GM06990 (cell line): ENCODE measurements around the gene CNN2.

Experiments used
- DNase-seq: peaks from one replicate; pipeline ENCODE4 v3.0.0-alpha.2; 2011; ENCODE audit not compliant: insufficient read length; ENCODE audit errors: extremely low read depth
- H3K27me3 ChIP-seq: replicated peaks from 2 replicates; pipeline ENCODE4 v1.6.0; 2011; ENCODE audit warnings: low read length; ENCODE audit not compliant: control insufficient read depth, insufficient read depth
- H3K36me3 ChIP-seq: 2 replicates; pipeline ENCODE4 v1.5.1; 2011; ENCODE audit warnings: low read length; ENCODE audit not compliant: control insufficient read depth, insufficient read depth
- H3K4me3 ChIP-seq: replicated peaks from 2 replicates; pipeline ENCODE4 v1.5.1; 2011; ENCODE audit warnings: low read depth, mild to moderate bottlenecking, control low read depth, low read length
- CTCF ChIP-seq: IDR thresholded peaks from 2 replicates; pipeline ENCODE4 v1.5.1; 2011; ENCODE audit warnings: low read length, control low read depth, mild to moderate bottlenecking, inconsistent platforms; ENCODE audit not compliant: insufficient read depth, poor library complexity, severe bottlenecking

The CNN2 gene

GRCh38 chr19:1015061-1015781, 11.2 kb upstream of the CNN2 start:
- H3K4me3 ChIP-seq: no peak overlapping the region
- H3K36me3 ChIP-seq: peaks cover 34% of the 10 kb centered on the region
- TF ChIP-seq CTCF: no peak
- no peaks in the 10 kb centered on the region for H3K27me3 ChIP-seq
- no peak for DNase-seq

GRCh38 chr19:1015782-1016646, 10.4 kb upstream of the CNN2 start:
- H3K36me3 ChIP-seq: peaks cover 28% of the 10 kb centered on the region
- TF ChIP-seq CTCF: no peak
- no peak overlapping the region for H3K4me3 ChIP-seq
- DNase-seq: no peak
- no peaks in the 10 kb centered on the region for H3K27me3 ChIP-seq

GRCh38 chr19:1016647-1017114, 9.7 kb upstream of the CNN2 start:
- Histone ChIP-seq H3K4me3 (peak overlapping the region; percentile 45), H3K36me3 (peaks cover 28% of the 10 kb centered on the region), H3K27me3 (no peaks in the 10 kb centered on the region)
- TF ChIP-seq CTCF: no peak
- no peak for DNase-seq

DNA sequence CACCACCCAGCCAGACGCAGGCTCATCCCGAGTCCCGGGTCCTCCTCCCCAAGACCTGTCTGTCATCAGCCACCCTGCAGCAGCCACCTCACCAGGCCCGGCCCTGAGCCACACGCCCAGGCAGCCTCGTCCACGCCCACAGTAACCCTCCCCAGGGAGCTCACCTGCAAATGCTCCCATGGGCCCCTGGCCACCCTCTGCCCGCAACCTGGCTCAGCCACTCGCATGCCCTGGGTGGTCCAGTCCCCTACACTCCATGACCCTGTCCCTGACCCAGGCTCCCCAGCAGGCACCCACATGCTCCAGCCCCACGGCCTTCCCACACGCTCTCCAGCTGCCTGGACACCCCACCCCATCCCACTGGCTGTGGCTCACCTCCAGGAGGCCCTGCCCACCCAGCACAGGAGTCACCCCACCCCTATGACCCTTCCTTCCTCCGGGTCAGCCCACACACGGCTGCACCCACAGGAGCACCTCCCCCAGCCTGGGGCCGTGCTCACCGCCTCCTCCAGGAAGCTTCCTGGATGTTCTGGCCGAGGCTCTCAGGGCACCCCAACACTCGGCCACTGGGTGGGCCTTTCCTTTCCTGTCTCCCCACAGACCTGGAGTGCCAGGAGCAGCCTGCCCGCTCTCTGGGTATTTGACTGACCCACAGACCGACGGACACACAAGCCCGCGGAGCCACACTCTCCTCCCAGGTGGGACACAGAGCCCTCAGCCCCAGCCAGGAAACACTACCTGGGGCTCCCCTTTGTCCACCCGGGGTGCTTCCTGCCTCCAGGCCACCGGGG, 9.1 kb upstream of the CNN2 start:
- Histone ChIP-seq H3K36me3 (peaks cover 25% of the 10 kb centered on the region), H3K27me3 (no peaks in the 10 kb centered on the region), H3K4me3 (peak overlapping the region; percentile 45)
- TF ChIP-seq CTCF: no peak
- no peak for DNase-seq

DNA sequence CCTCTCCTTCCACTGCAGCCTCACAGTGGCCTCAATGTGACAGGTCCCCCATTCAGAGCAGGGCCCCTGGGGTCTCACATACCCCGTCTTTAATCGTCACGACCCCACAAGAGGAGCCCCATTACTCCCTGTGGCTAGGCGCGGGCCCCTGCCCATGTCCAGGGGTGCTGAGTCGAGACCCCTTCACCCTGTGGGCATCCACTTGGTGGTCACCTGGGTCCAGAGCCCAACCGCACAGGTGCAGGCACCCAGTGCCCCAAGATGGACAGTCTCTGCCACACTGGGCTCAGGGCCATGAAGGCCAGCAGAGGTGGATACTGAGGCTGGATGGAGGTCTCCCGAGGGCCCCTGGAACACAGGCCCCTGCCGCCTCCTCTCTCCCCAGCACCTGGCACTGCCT, 8.5 kb upstream of the CNN2 start:
- Histone ChIP-seq H3K4me3 (peak overlapping the region; percentile 45), H3K36me3 (peaks cover 24% of the 10 kb centered on the region), H3K27me3 (no peaks in the 10 kb centered on the region)
- TF ChIP-seq CTCF: no peak
- DNase-seq: no peak
